NCI-H146 (cell line): ENCODE results near the gene SAMD4A.

Source experiments
- DNase-seq: peaks from one replicate; lab custom pipeline; 2025; lab: John Stamatoyannopoulos, UW

Gene SAMD4A

GRCh38 chr14:54836231-54836630, 269.3 kb downstream of the SAMD4A start:
- DNase-seq: no peak

GRCh38 chr14:54837508-54838149, 270.7 kb downstream of the SAMD4A start:
- DNase-seq: no peak

GRCh38 chr14:54838931-54839512, 272.1 kb downstream of the SAMD4A start:
- no peak for DNase-seq

- no peak for DNase-seq
Measured at GRCh38 chr14:54839701-54840119, 272.8 kb downstream of the SAMD4A start.

- DNase-seq: no peak
Measured at GRCh38 chr14:54840336-54840735, 273.4 kb downstream of the SAMD4A start.

GRCh38 chr14:54840798-54841197, 273.9 kb downstream of the SAMD4A start:
- DNase-seq: no peak
